LHCN-M2 (cell line): ENCODE data around the gene CLECL1. TPM values are rescaled to one million over a fixed set of nuclear protein-coding genes. Genes with fewer than 3 reads are reported as not detected.

Source experiments
- DNase-seq: peaks from one replicate; pipeline ENCODE4 v3.0.0-alpha.2; 2012; ENCODE audit warnings: low read depth
- polyA plus RNA-seq: library from polyadenylated mRNA; unstranded; fragments of >200 nt; gene quantifications from one replicate; pipeline ENCODE4 v1.2.1, GENCODE V29; 2012; ENCODE audit warnings: missing spikeins
- total RNA-seq: library from RNA; depleted of rRNA; stranded (reverse); fragments of >200 nt; gene quantifications from 2 replicates; pipeline ENCODE4 v1.2.3, GENCODE V29; 2014; rRNA removed

The CLECL1 gene
- total RNA-seq: not detected in 2 replicates
- not detected for polyA plus RNA-seq

- DNase-seq: no peak
These were observed at the start of gene CLECL1 for GRCh38 chr12:9732921-9733461. TSS of gene CLECL1 (minus strand) at chr12:9733097.

GRCh38 chr12:9781360-9781759 is 48.5 kb upstream of the CLECL1 start:
- no peak for DNase-seq

GRCh38 chr12:9779209-9779608 is 46.3 kb upstream of the CLECL1 start:
- no peak for DNase-seq

GRCh38 chr12:9776781-9777180 is 43.9 kb upstream of the CLECL1 start:
- DNase-seq: no peak

- no peak for DNase-seq
These were observed 40.5 kb upstream of the CLECL1 start for GRCh38 chr12:9773216-9773877.

GRCh38 chr12:9763025-9763424 is 30.1 kb upstream of the CLECL1 start:
- DNase-seq: no peak

GRCh38 chr12:9762369-9762768 is 29.5 kb upstream of the CLECL1 start:
- DNase-seq: no peak

- no peak for DNase-seq
These were observed 28.5 kb upstream of the CLECL1 start for GRCh38 chr12:9761419-9761781.

- DNase-seq: no peak
These were observed 28.0 kb upstream of the CLECL1 start, which contains the start of gene CD69 for GRCh38 chr12:9760699-9761418. TSS of gene CD69 (minus strand) at chr12:9760901. CDS start at chr12:9760820, 81 bp downstream.

GRCh38 chr12:9760120-9760519 is 27.2 kb upstream of the CLECL1 start:
- no peak for DNase-seq

GRCh38 chr12:9759694-9760093 is 26.8 kb upstream of the CLECL1 start:
- DNase-seq: no peak

GRCh38 chr12:9758119-9758518 is 25.2 kb upstream of the CLECL1 start:
- no peak for DNase-seq

GRCh38 chr12:9757433-9758025 is 24.6 kb upstream of the CLECL1 start:
- DNase-seq: no peak

- no peak for DNase-seq
These were observed 23.8 kb upstream of the CLECL1 start for GRCh38 chr12:9756706-9757105.

- no peak for DNase-seq
These were observed 23.3 kb upstream of the CLECL1 start for GRCh38 chr12:9756170-9756569.

GRCh38 chr12:9755567-9755966 is 22.7 kb upstream of the CLECL1 start:
- no peak for DNase-seq

- DNase-seq: no peak
These were observed 22.1 kb upstream of the CLECL1 start for GRCh38 chr12:9755035-9755434.

GRCh38 chr12:9754099-9754927 is 21.4 kb upstream of the CLECL1 start:
- no peak for DNase-seq

GRCh38 chr12:9753498-9753897 is 20.6 kb upstream of the CLECL1 start:
- DNase-seq: no peak

GRCh38 chr12:9753073-9753472 is 20.2 kb upstream of the CLECL1 start:
- no peak for DNase-seq

- DNase-seq: no peak
These were observed 19.4 kb upstream of the CLECL1 start for GRCh38 chr12:9752145-9752933.
